ENCODE results near the gene GATAD2A.

GATAD2A gene

DNA sequence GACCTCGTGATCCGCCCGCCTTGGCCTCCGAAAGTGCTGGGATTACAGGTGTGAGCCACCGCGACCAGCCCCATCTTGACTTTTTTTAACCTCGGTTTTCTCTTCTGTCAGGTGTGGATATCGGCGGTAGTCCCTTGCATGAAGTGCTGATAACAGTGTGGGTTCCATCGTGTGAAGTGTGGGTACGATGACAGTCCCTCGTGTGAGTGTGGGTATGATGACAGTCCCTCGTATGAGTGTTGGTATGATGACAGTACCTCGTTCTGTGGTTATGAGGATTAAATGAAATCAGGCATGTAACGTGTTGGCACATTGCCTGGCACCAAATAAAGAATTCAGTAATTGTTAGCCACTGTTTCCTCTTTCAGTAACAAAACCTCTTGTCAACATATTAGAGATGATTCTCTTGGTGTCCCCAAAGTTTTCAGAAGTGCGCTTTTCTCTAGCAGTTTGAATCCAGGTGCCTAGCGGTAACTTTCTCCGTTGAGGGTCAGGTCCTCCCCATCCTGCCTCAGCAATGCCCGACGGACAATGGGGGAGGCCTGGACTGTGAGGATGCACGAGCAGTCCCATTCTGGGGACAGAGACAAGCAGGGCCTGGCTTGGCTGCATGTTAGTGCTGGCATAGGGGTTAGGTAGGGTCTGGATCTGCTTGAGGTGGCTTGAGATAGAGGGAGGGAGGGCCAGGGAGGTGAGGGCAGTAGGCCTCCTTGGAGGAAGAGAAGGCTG lies 15.3 kb downstream of the GATAD2A start:
- no peak for DNase-seq (ENCODE audit: low read depth in 1 of 2, low spot score in 1 of 2)

DNA sequence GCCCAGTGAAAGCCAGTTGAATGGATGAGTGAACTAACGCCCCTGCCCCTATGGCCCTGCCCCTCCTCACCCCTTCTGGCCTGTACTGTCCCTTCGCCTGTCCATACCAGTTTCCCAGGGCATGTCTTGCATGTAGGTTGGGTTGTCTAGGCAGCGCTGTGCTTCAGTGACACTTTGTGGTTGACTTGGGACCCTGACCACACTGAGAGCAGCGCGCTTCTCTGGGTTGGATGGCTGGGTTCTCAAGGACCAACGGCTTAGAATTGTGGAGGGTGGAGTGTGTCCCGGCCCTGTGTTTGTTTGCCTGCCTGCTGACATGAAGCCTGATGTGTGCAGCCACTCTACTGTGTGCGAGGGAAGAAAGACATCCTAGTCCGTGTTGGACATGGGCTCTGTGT lies 15.8 kb downstream of the GATAD2A start:
- no peak for DNase-seq (ENCODE audit: low read depth in 1 of 2, low spot score in 1 of 2)

DNA sequence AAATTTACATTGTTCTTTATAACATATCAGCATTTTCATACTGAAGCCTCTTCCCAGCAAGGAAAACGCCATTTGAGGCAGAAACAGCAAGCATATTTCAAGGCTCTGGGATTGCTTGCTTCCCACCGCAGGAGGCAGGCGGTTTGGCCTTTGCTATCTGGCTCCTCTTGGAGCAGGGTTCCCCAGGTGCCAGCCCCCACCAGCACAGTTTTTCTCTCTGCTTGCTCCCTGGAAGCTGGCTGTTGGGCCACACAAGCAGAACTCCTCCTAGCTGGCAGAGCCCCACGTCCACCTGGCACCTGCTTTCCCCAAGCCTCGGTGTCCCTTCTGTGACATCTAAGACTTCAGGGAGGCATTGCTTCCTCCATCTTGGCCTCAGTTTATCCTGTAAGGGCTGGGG lies 16.7 kb downstream of the GATAD2A start:
- DNase-seq (ENCODE audit: low read depth in 1 of 2, low spot score in 1 of 2): no peak

DNA sequence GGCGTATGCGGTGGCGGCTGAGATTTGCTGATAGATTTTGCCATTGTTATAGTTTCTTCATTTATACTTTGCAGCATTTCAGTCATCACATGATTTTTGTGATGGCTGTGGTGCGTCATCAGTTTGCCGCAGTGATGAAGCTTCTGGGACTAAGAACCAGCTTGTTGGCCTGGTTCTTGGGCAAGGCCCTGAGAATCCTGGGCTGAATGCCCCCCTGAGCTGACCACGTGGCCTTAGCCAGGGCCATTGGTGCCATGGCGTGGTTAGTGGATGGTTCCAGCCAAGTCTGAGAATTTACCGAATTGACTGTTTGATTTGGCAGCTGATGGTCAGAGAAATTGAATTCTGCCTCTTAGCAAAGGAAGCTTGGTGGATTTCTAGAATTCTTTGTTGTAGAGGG lies 17.8 kb downstream of the GATAD2A start:
- DNase-seq (ENCODE audit: low read depth in 1 of 2, low spot score in 1 of 2): no peak

DNA sequence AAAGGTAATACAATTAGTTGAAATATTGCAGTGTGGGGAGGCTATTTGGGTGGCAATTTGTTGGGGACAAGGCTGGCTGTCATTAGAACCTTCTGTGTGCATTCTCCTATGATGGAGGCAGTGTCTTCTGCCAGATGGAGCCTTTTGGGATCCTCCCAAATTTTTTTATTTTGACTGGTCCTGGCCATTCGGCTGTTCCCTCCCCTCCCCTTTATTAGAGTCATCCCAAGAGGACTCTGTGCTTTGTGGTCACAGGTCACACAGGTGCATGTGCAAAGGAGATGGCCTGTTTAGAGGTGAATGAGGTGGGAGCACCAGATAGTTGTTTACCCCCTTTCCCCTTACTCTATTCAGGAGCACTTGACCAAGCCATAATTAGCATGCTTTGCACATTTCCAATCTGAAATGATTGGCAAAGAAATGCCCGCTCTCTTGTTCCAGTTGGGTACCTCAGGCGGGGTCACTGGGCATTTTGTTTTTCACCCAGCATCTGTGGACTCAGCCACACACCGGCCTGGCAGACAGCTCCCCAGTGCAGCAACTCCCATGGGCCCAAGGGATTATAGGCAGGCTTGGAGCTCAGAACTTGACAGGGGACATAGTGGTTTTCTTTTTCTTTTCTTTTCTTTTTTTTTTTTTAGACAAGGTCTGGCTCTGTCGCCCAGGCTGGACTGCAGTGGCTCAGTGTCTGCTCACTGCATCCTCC lies 19.8 kb downstream of the GATAD2A start:
- no peak for DNase-seq (ENCODE audit: low read depth in 1 of 2, low spot score in 1 of 2)

DNA sequence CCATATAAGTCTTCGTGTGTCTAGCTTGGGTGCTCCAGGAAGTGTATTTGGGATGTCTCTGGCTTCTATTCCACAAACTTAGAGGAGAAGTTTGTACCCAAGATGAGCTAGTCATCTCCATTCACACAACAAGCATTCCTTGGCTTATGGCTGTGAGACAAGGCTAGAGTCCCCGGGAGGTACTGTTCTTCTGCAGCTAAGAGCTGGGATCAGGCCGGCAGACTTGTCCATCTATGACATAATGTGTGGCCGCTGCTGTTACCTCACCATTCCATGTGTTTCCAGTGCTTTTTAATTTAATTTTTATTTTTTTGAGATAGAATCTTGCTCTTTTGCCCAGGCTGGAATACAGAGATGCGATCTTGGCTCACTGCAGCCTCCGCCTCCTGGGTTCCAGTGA lies 20.7 kb downstream of the GATAD2A start:
- no peak for DNase-seq (ENCODE audit: low read depth in 1 of 2, low spot score in 1 of 2)

DNA sequence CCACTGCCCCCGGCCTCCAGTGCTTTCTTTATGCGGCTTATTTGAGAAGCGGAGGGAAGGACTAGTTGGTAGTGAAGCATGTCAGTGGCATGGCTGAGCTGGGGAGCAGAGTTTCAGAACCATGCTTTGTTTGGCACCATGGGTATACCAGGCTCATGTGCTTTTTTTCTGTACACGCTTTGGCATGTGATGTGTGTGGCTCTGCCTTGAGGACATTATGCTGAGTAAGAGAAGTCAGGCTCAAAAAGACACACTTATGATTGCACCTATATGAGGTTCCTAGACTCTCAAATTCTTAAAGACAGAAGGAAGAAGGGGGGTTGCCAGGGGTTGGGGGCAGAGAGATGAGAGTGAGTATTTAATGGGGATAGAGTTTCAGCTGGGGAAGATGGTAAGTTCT lies 21.3 kb downstream of the GATAD2A start:
- DNase-seq (ENCODE audit: low read depth in 1 of 2, low spot score in 1 of 2): no peak

DNA sequence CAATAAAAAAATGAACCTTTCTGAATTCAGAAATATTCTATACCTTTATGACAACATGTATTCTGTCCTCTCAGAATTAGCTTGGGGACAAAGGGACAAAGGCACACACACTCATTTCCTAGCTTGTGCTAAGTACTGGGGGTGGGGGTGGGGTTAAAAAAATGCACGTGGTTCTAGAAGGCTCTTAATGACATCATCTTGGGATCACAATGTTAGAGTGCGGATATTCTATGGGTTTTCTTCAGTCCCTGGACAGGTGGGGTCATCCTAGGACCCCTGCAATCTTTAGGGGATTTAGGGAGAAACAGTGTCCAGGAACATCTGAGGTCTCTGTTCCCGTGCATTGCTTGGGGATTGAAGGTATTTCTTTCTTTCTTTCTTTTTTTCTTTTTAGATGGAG lies 21.8 kb downstream of the GATAD2A start:
- DNase-seq (ENCODE audit: low read depth in 1 of 2, low spot score in 1 of 2): no peak

DNA sequence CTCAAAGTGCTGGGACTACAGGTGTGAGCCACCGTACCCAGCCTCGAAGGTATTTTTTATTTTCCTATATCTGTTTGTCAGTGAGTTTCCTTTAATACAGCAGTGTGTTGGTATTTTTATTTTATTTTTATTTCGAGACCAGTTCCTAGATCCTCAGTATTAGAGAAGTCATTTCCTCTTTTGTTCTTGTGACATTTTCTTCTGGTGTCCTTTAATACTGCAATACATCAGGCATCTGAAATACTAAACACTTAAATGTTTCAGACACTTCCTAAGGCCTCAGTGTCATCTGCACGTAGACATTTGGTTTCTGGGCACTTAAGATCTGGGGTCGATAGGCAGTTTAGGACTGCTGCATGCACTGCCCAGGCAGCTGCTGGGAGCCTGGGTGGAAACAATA lies 22.5 kb downstream of the GATAD2A start:
- no peak for DNase-seq (ENCODE audit: low read depth in 1 of 2, low spot score in 1 of 2)

DNA sequence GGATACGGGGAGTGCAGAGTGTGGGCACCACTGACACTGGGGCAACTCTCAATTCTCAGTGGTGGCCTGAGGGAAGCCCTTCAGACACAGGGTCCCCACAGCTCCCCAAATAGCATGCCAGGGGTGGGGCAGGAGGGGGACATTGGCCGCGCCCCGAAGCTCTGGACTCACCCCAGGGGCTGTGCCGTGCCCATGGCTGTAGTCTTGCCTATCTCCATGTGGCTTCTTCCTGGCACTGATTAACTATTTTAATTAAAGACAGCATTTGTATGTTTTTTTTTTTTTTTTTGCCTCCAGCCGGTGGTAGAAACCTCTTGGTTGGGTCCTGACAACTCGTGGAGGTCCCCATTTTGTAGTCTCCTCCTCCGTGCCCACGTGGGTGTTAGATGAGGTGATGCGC lies 23.3 kb downstream of the GATAD2A start:
- DNase-seq (ENCODE audit: low read depth in 1 of 2, low spot score in 1 of 2): no peak

DNA sequence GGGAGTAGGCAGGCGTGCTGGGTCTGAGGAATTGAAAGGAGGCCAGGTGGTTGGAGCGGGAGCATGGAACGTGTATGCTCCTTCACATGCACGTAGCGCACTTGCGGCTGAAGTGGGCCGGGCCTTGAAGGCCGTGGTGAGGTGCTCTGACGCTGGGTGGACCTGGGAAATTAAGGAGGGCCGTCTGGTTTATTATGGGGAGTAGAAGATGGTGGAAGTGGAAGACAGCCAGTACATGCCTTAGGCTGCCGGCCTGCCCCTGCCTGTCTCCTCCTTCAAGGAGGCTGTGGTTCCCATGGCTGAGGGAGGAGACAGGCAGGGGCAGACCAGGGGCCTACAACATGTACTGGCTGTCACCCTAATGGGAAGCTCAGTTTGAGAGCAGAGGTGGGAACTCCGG lies 23.9 kb downstream of the GATAD2A start:
- DNase-seq (ENCODE audit: low read depth in 1 of 2, low spot score in 1 of 2): no peak

DNA sequence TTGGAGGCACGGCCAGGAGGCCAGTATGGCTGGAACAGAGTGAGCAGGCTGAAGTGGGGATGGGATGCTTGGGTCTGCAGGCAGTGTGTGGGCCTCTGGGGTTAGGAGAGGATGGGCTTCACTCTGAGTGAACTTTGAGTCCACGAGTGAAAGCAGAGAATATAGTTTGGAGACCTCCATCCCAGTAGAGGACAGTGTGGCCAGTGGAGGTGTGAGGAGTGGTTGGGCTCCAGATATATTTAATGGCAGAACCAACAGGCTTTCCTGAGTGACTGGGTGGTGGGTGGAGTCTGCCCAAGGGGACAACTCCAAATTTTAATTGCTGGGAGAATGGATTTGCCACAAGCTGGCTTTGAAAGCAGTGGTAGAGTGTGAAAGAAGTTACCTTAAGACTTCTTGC lies 27.3 kb downstream of the GATAD2A start:
- DNase-seq (ENCODE audit: low read depth in 1 of 2, low spot score in 1 of 2): no peak

DNA sequence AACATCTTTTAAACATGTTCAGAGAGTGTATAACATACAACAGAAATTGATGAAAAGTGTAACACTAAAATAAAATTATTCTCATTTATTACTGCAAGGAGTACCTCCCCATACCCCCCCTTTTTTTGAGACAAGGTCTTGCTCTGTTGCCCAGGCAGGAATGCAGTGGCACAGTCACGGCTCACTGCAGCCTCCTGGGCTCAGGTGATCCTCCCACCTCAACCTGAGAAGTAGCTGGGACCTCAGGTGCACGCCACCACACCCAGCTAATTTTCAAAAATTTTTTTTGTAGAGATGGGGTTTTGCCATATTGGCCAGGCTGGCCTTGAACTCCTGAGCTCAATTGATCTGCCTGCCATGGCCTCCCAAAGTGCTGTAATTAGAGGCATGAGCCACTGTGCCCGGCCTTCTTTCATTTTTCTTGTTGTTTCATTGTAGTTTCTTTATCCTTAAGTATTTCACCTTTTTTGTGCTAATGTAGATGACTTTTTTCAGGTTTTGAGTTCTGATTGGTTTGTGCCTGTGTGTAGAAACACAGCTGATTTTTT lies 28.3 kb downstream of the GATAD2A start:
- DNase-seq (ENCODE audit: low read depth in 1 of 2, low spot score in 1 of 2): no peak

DNA sequence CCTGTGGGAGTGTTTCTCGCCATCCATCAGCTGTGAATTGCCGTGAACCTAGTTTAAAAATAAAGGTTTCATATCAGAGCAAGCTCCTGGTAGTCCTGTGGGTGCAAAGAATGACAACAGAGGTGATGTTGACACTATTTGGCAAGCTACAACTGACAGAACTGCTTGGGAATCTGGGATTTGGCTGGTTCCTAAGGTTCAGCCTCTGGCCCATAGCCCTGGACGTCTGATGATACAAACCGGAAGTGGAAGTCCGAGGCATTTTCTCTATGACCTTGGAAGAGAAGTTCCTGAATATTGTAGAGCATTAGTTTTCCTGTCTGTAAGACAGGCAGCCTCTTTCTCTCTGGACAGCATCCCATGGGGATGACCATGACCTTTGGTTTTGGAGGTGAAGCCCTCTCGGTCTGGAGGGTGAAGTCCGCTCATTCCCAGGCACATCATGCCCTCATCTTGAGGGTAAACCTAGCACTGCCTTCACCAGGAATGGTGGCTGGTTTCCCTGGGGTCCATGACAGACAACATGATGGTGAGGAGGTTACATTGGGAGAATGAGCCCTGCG lies 29.1 kb downstream of the GATAD2A start:
- no peak for DNase-seq (ENCODE audit: low read depth in 1 of 2, low spot score in 1 of 2)

DNA sequence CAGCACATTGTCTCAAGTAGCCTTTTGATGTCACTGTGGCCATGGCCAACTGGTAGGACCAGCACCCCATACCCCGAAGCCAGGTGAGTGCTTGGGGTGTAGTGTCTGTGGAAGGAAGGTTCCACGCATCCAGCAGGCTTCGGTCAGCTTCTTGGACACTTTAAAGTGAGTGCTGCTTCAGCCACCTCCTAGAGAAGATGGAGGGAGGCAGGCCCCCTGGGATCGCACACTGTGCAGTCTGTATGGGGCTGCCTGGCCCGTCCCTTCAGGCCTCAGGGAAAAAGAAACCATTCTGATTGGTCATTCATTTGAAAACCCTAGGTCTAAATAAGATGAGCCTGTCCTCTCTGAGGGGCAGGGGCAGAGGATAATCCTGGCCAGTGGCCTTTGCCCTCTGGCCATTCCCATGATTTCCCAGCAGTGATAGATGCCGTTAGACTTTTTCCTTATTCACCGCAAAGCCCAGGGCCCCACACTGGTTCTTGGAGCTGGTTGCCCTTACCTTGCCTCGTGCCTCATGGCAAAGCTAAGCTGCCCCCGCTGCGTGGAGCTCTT lies 30.7 kb downstream of the GATAD2A start:
- no peak for DNase-seq (ENCODE audit: low read depth in 1 of 2, low spot score in 1 of 2)

DNA sequence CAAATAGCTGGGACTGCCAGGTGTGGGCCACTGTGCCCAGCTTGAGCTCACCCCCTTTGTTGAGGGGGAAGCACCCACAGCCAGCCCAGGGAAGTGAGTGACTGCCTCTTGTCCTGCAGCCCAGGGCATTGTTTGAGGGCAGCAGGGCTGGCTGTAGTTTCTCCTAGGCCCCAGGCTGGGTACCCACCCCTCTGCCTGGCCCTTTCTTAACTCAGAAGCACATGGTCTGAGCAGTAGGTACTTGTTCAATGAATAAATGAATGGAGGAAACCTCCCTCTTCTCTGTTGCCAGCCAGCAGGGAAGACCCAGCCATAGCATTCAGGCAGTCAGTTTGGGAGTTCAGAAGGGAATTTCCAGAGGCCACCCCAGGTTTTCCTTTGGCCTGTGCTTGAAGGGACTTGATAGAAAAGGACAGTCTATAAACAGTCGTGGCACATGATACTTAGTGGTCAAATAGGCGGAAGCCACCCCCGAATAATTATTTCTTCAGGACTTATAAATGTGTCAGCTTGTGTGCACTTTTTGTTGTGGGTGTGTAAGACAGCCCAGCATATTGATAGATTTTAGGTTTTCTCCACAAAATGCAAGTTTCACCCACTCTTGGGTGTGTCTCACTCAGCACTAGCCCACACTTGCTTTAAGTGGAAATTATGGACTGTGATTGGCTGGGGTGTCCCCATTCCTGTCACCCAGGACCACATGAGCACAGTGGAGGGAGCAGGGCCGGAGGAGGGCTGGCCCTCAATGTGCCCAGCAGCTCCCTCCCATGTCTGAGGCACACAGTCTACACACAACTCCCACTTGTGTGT lies 33.1 kb downstream of the GATAD2A start:
- DNase-seq (ENCODE audit: low read depth in 1 of 2, low spot score in 1 of 2): no peak

DNA sequence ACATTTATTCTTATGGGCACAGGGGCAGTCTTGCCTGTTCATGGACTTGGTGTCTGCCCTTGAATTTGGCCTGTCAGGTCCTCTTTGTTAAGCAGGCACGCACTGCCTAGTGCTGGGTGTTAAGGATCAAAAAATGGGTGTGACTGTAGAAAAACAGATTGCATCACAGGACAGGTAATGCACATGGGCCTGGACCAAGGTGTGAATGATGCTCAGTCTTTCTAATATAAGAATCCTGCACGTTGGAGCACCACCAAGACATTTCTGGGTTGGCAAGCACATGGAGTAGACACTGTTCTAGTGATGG lies 33.7 kb downstream of the GATAD2A start:
- DNase-seq (ENCODE audit: low read depth in 1 of 2, low spot score in 1 of 2): no peak

DNA sequence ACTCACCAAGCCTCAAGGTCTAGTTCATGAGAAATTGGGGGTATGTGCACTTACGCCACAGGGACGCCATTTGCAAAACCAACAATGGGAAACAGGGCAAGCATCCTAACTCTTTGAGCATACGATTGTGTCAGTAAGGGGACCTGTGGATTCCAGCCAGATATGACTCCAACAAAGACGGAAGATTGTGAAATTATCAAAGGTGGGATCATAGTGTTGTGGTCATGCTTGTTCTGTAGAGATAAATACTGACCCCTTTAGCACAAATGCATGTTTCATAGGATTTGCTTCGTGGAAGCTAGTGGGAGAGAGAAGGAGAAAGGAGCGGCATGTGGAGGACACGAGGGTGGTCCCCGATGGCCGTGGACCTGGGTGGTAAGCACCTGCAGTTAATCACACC lies 37.8 kb downstream of the GATAD2A start:
- DNase-seq (ENCODE audit: low read depth in 1 of 2, low spot score in 1 of 2): no peak

DNA sequence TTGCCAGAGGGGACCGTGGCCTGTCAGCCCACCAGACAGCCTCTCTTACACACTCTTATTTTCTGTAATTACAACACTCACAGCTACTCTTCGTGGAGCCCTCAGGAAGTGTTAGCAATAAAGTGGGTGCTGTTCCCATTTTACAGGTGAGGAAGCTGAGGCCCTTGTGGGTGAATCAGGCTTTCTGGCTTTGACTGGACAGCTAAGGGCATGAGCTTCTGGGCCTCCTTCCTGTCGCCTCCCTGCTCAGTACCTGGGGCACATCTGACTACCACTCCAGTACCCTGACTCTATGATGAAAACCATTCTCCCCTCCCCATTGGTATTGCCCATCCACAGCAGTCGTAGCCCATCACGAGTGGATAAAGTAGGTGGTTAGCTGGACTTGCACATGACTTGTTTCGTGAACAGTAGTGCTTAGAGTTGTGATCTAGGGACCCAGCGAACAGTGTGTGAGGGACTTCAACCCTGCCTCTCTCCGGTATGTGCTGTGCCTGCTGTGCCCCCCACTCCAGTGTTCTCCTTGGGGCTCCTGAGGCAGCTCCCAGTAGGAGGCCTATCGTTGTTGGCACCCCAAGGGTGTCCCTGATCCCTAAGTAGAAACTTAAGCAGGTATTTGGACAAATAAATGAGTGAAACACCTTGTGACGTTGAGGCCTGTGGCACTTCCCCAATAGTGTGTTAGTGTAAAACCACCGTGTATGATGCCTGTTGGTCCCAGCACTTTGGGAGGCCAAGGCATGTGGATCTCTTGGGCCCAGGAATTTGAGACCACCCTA lies 38.6 kb downstream of the GATAD2A start:
- no peak for DNase-seq (ENCODE audit: low read depth in 1 of 2, low spot score in 1 of 2)

DNA sequence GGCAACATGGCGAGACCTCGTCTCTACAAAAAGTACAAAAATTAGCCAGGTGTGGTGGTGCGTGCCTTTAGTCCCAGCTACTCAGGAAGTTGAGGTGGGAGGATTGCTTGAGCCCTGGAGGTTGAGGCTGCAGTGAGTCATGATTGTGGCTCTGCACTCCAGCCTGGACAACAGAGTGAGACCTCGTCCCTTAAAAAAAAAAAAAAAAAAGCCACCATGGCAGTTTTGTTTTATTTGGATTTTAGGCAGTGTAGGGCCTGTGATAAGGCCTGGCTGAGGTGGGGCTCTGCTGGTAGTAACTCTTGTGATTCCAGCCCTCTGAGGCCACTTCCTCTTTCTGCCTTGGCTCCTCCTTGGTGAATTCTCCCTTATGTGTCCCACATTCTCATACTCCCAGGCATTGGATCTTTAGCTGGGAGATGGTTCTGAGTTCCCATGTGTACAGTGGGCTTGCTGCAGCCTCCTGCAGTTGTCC lies 39.2 kb downstream of the GATAD2A start:
- no peak for DNase-seq (ENCODE audit: low read depth in 1 of 2, low spot score in 1 of 2)

DNA sequence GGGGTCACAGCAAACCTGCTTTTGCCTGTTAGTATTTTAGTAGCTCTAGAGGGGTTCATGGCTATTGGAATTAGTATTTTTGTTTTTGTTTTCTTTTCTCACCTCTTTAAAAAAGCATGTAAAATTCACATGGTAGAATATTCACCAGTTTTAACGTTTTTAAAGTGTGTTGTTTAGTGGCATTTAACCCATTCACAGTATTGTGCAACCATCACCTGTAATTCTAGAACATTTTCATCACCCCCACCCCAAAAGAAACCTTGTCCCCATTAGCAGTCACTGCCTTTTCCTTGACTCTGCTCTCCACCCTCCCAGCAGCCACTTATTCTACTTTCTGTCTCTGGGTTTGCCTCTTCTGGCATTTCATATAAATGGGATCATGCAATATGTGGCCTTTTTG lies 39.8 kb downstream of the GATAD2A start:
- no peak for DNase-seq (ENCODE audit: low read depth in 1 of 2, low spot score in 1 of 2)

Measured in stimulated activated CD4-positive, alpha-beta T cell treated with anti-CD3 and anti-CD28 coated beads, Interleukin-15, amount 100 ng/mL, for 1 hour (primary cell).